Subcutaneous abdominal adipose tissue (tissue), 5 donors: ENCODE results near the gene SLFN14.
"Not testable (repeated sequence)": the region's sequence is repeated elsewhere in the genome, so short reads cannot be mapped to it uniquely, and the experiment has no call there.

ENCODE experiments used
- H3K27ac ChIP-seq: one replicate; pipeline ENCODE4 v1.7.0; 2013; ENCODE audit warnings: low read depth, mild to moderate bottlenecking, inconsistent platforms, low read length, moderate library complexity
- H3K27me3 ChIP-seq, 5 donors: one replicate each; pipeline ENCODE4 v1.7.0; 2013; ENCODE audit warnings: low read length in 5 of 5, inconsistent platforms in 1 of 5; ENCODE audit not compliant: control insufficient read depth in 5 of 5, insufficient read depth in 4 of 5
- H3K36me3 ChIP-seq, 5 donors: one replicate each; pipeline ENCODE4 v1.7.0; 2013; ENCODE audit warnings: low read length in 5 of 5; ENCODE audit not compliant: control insufficient read depth in 5 of 5, insufficient read depth in 5 of 5
- H3K4me1 ChIP-seq, 5 donors: one replicate each; pipeline ENCODE4 v1.7.0; 2013; ENCODE audit warnings: low read length in 5 of 5, mild to moderate bottlenecking in 3 of 5, moderate library complexity in 1 of 5; ENCODE audit not compliant: control insufficient read depth in 5 of 5, insufficient read depth in 5 of 5
- H3K4me3 ChIP-seq, 5 donors: one replicate each; pipeline ENCODE4 v1.7.0; 2013; ENCODE audit warnings: low read length in 5 of 5, low read depth in 1 of 5
- H3K9ac ChIP-seq, 5 donors: one replicate each; pipeline ENCODE4 v1.7.0; 2013; ENCODE audit warnings: low read length in 5 of 5, mild to moderate bottlenecking in 4 of 5, moderate library complexity in 3 of 5
- H3K9me3 ChIP-seq, 5 donors: one replicate each; pipeline ENCODE4 v1.7.0; 2013; ENCODE audit warnings: low read length in 5 of 5; ENCODE audit not compliant: control insufficient read depth in 5 of 5
- donor health status: healthy.
- donor health status: healthy.
- donor health status: healthy.
- donor health status: healthy.
- donor health status: healthy.

The SLFN14 gene

DNA sequence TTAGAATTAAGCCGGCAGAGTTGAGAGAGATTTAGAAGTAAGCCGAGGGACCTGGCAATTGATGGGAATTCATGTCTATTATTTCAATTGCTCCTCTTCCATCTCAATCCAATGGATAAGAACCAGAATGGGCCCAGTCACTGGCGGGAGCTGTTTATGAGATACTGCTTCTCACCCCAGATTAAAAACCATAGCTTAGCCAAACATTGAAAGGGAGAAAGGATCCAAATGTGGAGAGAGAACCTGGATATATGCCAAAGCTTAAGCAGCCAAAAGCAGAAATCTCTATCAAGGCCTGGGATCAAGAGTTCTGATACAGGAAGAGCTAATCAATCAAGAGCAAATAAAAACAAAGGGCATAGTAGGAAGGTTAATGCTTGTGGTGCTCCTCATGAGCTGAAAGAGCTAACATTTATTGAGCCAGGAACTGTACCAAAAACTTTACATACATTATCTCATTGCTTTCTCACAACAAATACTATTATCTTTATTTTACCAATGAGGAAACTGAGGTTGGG, 26.0 kb downstream of the SLFN14 start:
- Histone ChIP-seq H3K27ac (peak overlapping the region; percentile 3), H3K4me3 (peak overlapping the region in 2 of 5 donors; percentile 7 to 24), H3K9ac (no peak overlapping the region), H3K4me1 (peaks cover 0 to 47% (median 23%) of the 10 kb centered on the region in 5 donors), H3K9me3 (no peaks in the 10 kb centered on the region), H3K27me3 (no peaks in the 10 kb centered on the region), H3K36me3 (no peaks in the 10 kb centered on the region)

DNA sequence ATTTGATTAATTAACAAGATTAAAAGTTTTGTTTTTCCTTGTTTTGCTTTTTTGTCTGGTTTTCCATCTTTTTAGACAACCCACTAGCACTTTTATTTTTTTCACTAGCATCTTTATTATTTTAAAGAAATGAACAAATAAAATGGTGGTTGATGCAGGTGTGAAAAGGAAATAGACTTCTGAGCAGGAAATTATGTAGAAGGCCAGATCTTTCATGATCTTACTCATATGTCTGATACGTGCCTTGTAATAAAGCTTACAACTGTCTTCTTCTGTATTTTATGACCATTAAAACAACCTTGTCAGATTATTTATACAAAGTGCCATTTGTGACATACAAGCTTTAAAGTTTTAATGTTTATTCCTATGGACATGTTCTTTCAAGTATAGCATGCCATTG, 29.5 kb downstream of the SLFN14 start:
- no peaks in the 10 kb centered on the region for H3K36me3 ChIP-seq
- H3K9me3 ChIP-seq: no peaks in the 10 kb centered on the region
- no peak overlapping the region for H3K9ac ChIP-seq
- no peak overlapping the region for H3K27ac ChIP-seq
- peaks cover 0 to 16% (median 0%) of the 10 kb centered on the region in 5 donors for H3K4me1 ChIP-seq
- no peak overlapping the region for H3K4me3 ChIP-seq
- H3K27me3 ChIP-seq: no peaks in the 10 kb centered on the region

DNA sequence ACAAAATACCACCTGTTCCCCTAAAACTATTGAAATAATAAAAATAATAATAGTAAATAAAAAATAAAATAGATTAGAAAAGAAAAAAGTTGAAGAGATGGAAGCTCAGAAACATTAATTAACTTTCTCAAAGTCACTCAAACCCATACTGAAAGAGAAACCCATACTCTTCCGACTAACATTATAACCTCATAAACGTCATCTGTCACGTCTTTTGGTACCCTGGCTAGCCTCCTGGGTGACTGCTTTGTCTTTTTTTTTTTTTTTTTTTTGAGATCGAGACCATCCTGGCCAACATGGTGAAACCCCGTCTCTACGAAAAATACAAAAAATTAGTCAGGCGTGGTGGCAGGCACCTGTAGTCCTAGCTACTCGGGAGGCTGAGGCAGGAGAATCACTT, 30.8 kb downstream of the SLFN14 start:
- Histone ChIP-seq H3K9ac (no peak overlapping the region), H3K4me1 (peaks cover 0 to 13% (median 0%) of the 10 kb centered on the region in 5 donors), H3K4me3 (no peak overlapping the region), H3K36me3 (no peaks in the 10 kb centered on the region), H3K9me3 (no peaks in the 10 kb centered on the region), H3K27me3 (no peaks in the 10 kb centered on the region), H3K27ac (no peak overlapping the region)

DNA sequence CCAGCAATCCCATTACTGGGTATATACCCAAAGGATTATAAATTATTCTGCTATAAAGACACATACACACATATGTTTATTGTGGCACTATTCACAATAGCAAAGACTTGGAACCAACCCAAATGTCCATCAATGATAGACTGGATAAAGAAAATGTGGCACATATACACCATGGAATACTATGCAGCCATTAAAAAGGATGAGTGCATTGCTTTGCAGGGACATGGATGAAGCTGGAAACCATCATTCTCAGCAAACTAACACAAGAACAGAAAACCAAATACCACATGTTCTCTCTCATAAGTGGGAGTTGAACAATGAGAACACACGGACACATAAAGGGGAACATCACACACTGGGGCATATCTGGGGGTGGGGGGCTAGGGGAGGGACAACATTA, 31.3 kb downstream of the SLFN14 start:
- not testable (repeated sequence) for H3K4me1 ChIP-seq, H3K27ac ChIP-seq, H3K9ac ChIP-seq, H3K36me3 ChIP-seq, H3K27me3 ChIP-seq, H3K4me3 ChIP-seq, H3K9me3 ChIP-seq

DNA sequence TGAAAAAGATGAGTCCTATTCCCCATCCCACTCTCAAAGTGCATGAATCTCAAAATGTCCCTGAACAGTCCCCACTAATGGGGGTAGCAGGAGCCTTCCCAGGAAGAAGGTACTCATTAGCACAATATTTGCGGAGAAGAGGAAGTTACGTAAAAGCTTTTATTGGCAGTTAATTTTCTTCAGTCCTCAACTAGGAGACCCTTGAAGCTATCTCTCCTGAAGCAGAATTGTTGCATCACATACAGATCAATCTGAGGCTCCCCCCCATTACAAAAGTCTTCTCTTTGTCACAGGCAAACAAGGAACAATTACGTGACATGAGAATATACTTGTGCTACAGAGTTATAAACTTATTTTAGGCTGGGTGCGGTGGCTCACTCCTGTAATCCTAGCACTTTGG, 37.3 kb downstream of the SLFN14 start:
- H3K36me3 ChIP-seq: no peaks in the 10 kb centered on the region
- peaks cover 0 to 5% (median 0%) of the 10 kb centered on the region in 5 donors for H3K4me1 ChIP-seq
- no peak overlapping the region for H3K9ac ChIP-seq
- peaks cover 0 to 3% (median 0%) of the 10 kb centered on the region in 5 donors for H3K27me3 ChIP-seq
- H3K9me3 ChIP-seq: no peaks in the 10 kb centered on the region
- no peak overlapping the region for H3K27ac ChIP-seq
- H3K4me3 ChIP-seq: no peak overlapping the region

DNA sequence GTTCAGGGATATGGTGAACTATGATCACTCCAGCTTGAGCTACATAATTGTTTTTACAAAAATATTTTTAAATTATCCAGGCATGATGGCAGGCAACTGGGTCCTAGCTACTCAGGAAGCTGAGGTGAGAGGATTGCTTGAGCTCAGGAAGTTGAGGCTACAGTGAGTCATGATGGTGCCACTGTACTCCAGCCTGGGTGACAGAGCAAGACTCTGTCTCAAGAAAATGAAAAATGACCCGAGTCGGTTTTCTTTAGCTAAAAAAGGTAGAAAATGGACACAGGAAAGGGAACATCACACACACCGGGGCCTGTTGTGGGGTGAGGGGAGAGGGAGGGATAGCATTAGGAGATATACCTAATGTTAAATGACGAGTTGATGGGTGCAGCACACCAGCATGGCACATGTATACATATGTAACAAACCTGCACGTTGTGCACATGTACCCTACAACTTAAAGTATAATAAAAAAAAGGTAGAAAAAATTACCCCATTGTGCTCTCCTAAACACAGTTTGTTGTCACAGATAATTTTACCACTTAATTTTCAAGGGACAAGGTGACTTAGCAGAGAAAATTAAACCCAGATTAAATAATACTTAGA, 38.9 kb downstream of the SLFN14 start:
- not testable (repeated sequence) for H3K36me3 ChIP-seq, H3K27me3 ChIP-seq, H3K9ac ChIP-seq, H3K4me3 ChIP-seq, H3K27ac ChIP-seq, H3K4me1 ChIP-seq, H3K9me3 ChIP-seq

DNA sequence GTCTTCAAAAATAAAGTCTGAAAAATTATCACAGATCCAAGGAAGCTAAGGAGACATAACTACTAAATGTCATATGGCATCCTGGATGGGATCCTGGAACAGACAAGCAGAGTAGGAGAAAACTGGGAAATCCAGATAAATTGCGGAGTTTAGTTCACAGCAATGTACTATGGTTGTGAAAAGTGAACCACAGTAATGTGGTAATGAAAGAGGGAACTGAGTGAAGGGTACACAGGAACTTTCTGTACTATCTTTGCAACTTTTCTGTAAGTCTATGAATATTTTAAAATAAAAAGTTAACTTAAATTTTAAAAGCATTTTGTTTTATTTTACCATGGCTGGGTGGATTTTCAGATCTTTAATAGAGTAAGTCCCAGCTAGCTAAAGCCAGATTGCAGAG, 39.5 kb downstream of the SLFN14 start:
- Histone ChIP-seq H3K27me3 (peaks cover 0 to 3% (median 0%) of the 10 kb centered on the region in 5 donors), H3K9me3 (no peaks in the 10 kb centered on the region), H3K4me3 (no peak overlapping the region)

DNA sequence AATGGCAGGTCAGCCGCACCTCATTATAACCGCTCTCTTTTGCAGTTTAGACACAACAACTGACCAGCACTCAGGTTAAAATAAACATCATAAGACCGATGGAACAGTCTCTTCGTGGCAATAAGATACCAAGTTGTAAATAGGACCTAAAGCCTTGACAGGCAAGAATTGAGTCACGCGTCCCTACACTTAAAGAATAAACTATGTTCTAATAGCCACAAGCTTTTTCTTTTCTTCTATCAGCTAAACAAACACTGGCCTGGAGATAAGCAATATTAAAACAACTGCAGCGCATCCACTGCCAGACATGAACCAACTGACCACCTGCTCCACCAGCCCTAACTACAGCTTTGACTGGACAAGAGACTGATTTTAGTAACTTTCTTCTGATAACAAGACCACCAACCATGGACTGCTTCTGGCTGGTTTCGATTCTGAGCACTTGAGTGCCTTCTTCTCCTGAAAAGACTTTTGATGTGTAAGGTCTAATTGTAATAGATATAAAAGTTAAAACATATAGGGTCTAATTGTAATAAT, 40.6 kb downstream of the SLFN14 start:
- H3K27ac ChIP-seq: no peak overlapping the region
- no peaks in the 10 kb centered on the region for H3K9me3 ChIP-seq
- H3K4me1 ChIP-seq: peaks cover 0 to 5% (median 0%) of the 10 kb centered on the region in 5 donors
- H3K9ac ChIP-seq: no peak overlapping the region
- no peak overlapping the region for H3K4me3 ChIP-seq
- peaks cover 0 to 3% (median 0%) of the 10 kb centered on the region in 5 donors for H3K27me3 ChIP-seq
- no peaks in the 10 kb centered on the region for H3K36me3 ChIP-seq

More for the DNA sequence above, 39.5 kb downstream of the SLFN14 start:
- Histone ChIP-seq H3K27ac (no peak overlapping the region), H3K9ac (no peak overlapping the region), H3K4me1 (peaks cover 0 to 5% (median 0%) of the 10 kb centered on the region in 5 donors), H3K36me3 (no peaks in the 10 kb centered on the region)

DNA sequence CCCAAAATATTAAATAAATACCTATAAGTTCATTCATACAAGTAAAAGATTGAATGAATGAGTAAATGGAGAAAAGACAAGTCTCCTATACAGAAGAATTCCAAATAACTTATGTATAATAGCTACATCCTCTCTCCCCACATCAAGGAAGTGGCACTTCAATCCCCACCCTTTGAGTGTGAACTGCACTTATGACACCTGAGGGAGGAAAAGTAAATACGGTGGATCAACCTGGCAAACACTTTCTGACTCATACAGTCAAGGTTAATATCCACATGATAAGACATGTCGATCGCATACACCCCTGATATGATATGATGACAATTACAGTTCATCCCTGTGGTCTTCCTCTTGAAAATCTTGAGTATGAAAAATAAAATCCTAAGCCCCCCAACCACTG, 41.2 kb downstream of the SLFN14 start:
- Histone ChIP-seq H3K9me3 (no peaks in the 10 kb centered on the region), H3K36me3 (no peaks in the 10 kb centered on the region), H3K27ac (no peak overlapping the region), H3K27me3 (peaks cover 0 to 3% (median 0%) of the 10 kb centered on the region in 5 donors), H3K4me1 (peaks cover 0 to 5% (median 0%) of the 10 kb centered on the region in 5 donors), H3K4me3 (no peak overlapping the region), H3K9ac (no peak overlapping the region)

DNA sequence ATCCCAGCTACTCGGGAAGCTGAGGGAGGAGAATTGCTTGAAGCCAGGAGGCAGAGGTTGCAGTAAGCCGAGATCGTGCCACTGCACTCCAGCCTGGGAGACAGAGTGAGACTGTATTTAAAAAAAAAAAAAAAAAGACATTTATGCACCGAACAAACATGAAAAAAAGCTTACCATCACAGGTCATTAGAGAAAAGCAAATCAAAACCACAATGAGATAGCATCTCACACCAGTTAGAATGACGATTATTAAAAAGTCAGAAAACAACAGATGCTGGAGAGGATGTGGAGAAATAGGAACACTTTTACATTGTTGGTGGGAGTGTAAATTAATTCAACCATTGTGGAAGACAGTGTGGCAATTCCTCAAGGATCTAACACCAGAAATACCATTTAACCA, 42.2 kb downstream of the SLFN14 start:
- not testable (repeated sequence) for H3K27ac ChIP-seq, H3K4me1 ChIP-seq, H3K9ac ChIP-seq, H3K9me3 ChIP-seq, H3K36me3 ChIP-seq, H3K27me3 ChIP-seq, H3K4me3 ChIP-seq
